ENCODE results near the gene ZNF486.
A peak's percentile ranks its signal among the peaks of the same experiment; 100 is the strongest.
"Not testable (repeated sequence)": the region's sequence is repeated elsewhere in the genome, so short reads cannot be mapped to it uniquely, and the experiment has no call there.

The ZNF486 gene

DNA sequence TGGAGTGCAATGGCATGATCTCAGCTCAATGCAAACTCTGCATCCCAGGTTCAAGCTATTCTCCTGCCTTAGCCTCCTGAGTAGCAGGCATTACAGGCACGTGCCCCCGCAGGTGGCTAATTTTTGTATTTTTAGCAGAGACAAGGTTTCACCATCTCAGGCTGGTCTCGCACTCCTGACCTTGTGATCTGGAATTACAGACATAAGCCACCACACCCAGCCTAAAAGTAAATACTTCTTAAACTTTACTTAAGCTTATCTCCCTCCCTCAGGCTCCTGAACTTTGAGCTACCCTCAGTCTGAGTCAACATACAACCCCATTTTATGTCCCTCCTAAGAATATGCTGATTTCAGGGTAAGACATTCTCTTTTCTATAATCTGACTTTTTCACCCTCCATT, 66.1 kb downstream of the ZNF486 start:
- DNase-seq (ENCODE audit: low read depth), result no peak

GRCh38 chr19:20235156-20235555, 68.1 kb downstream of the ZNF486 start:
- no peak for DNase-seq (ENCODE audit: low read depth)

DNA sequence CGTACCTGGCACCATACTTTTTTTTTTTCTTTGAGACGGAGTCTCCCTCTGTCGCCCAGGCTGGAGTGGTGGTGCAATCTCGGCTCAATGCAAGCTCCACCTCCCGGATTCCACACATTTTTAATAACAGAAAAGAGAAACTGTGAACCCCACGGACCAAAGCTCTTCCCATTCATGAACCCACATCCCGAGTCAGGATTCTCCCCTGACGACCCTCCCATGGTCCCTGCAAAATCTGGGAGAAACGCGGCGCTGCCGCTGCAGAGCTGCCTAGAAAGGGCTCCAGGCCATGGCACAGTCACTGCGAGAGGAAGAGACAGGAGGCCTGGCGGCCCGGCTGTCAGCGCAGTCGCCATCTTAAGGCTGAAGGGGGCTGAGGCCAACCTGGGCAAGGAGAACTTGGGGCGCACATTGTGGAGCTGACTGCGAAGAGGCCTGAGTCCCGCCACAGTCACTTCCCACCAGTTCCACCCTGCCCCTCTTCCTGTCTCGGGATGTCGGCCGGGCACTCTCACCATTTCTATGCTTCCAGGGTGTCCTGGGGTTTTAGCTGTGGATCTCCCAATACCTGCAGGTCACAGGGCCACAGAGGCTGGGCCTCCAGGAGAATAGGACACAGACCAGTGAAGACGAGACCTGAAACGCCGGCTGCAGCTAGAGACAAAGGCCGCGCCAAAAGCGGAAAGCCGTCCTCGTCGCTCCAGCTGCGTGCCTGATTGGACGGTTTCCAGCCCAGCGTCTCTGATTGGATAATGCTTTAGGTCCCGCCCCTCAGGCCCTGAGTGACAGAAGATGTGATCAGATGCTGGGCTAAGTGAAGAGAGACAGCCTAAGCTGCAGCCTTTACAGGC, 71.0 kb downstream of the ZNF486 start:
- peak; percentile 85 for DNase-seq (ENCODE audit: low read depth)

DNA sequence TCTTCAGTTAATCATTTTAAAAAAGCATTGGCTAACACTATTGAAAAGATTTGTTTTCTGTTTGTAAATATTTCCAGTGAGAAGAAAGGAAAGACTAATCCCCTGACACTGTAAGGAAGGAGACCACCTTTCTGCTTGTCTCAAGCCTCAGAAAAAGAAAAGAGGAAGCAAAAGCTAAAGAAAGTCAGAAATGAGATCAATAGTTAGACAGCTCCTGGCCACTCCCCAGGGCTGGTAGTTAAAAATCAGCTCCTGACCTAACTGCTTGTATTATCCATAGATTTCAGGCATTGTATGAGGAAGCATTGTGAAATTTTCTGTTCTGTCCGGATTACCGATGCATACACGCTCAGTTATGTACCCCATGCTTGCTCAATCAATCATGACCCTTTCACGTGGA, 76.6 kb downstream of the ZNF486 start:
- no peak for DNase-seq (ENCODE audit: low read depth)

DNA sequence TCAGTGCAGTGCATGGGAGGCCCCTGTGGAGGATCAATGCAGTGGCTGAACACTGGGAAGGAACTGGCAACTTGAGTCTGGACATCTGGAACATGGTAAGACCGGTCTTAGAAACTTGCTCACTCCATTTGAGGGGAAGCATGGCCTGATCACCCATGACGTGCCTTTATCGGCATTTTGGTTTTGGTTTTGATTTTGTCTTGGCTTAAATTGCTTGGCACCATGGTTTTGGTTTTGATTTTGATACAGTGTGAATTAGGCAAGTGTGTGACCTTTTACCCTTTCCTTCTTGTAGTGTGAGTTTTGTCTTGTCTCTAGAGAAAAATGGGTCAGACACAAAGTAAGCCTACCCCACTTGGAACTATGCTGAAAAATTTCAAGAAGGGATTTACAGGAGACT, 77.3 kb downstream of the ZNF486 start:
- DNase-seq (ENCODE audit: low read depth), result no peak

GRCh38 chr19:20245309-20245708, 78.3 kb downstream of the ZNF486 start:
- DNase-seq (ENCODE audit: low read depth), result no peak

GRCh38 chr19:20247016-20247683, 80.1 kb downstream of the ZNF486 start:
- DNase-seq (ENCODE audit: low read depth), result no peak

- DNase-seq (ENCODE audit: low read depth), result not testable (repeated sequence)
Measured at GRCh38 chr19:20248258-20248657, 81.2 kb downstream of the ZNF486 start.

Data from fibroblast of gingiva (primary cell).